Erythroblast (primary cell): Measurements from ENCODE around the gene CPT1A.

Experiments used
- DNase-seq, 2 experiments: peaks; one replicate each; lab custom pipeline; 2025; lab: John Stamatoyannopoulos, UW
- GATA1 ChIP-seq: IDR thresholded peaks from 2 replicates; pipeline ENCODE4 v1.6.1; 2011; ENCODE audit warnings: low read depth, mild to moderate bottlenecking, control low read depth, low read length, moderate library complexity
- POLR2A ChIP-seq: IDR thresholded peaks from 2 replicates; pipeline ENCODE4 v1.6.1; 2011; ENCODE audit warnings: mild to moderate bottlenecking, low read length

The CPT1A gene

GRCh38 chr11:68810164-68810563 lies 31.6 kb downstream of the CPT1A start:
- DNase-seq = no peak
- TF ChIP-seq GATA1 (no peak), POLR2A (no peak)

- DNase-seq = no peak
- TF ChIP-seq POLR2A = no peak
- no peak for TF ChIP-seq GATA1
Measured at GRCh38 chr11:68809506-68809905, 32.2 kb downstream of the CPT1A start.

- TF ChIP-seq POLR2A (no peak), GATA1 (no peak)
- no peak for DNase-seq
Measured at GRCh38 chr11:68808787-68809186, 32.9 kb downstream of the CPT1A start.

- TF ChIP-seq POLR2A = no peak
- DNase-seq = no peak
Measured at GRCh38 chr11:68806931-68807844, 34.5 kb downstream of the CPT1A start.

- DNase-seq = no peak
- no peak for TF ChIP-seq GATA1
- TF ChIP-seq POLR2A = no peak
Measured at GRCh38 chr11:68804786-68805185, 36.9 kb downstream of the CPT1A start.

GRCh38 chr11:68803766-68804165 lies 38.0 kb downstream of the CPT1A start:
- no peak for DNase-seq
- TF ChIP-seq GATA1 (no peak), POLR2A (no peak)

- no peak for TF ChIP-seq GATA1
- no peak for TF ChIP-seq POLR2A
- peak; percentile 37 to 67 for DNase-seq
Measured at GRCh38 chr11:68798221-68798813, 43.4 kb downstream of the CPT1A start.

- no peak for DNase-seq
- TF ChIP-seq GATA1 (no peak), POLR2A (no peak)
Measured at GRCh38 chr11:68796801-68797200, 44.9 kb downstream of the CPT1A start.

- no peak for TF ChIP-seq POLR2A
- no peak for TF ChIP-seq GATA1
- DNase-seq = no peak
Measured at GRCh38 chr11:68792400-68792966, 49.2 kb downstream of the CPT1A start.

GRCh38 chr11:68784653-68785052 lies 57.1 kb downstream of the CPT1A start:
- DNase-seq = no peak

GRCh38 chr11:68783216-68783821 lies 58.4 kb downstream of the CPT1A start:
- TF ChIP-seq GATA1 = no peak
- no peak for TF ChIP-seq POLR2A

More at GRCh38 chr11:68784653-68785052, 57.1 kb downstream of the CPT1A start:
- TF ChIP-seq POLR2A (no peak), GATA1 (no peak)

GRCh38 chr11:68782711-68783110 lies 59.0 kb downstream of the CPT1A start:
- no peak for DNase-seq
- no peak for TF ChIP-seq GATA1
- TF ChIP-seq POLR2A = no peak

More at GRCh38 chr11:68783216-68783821, 58.4 kb downstream of the CPT1A start:
- DNase-seq = no peak

- peak; percentile 85 to 91 for DNase-seq
- TF ChIP-seq GATA1 (no peak), POLR2A (no peak)
Measured at GRCh38 chr11:68780829-68781228, 60.9 kb downstream of the CPT1A start.

GRCh38 chr11:68778205-68778604 lies 63.5 kb downstream of the CPT1A start:
- no peak for DNase-seq
- TF ChIP-seq GATA1 = no peak
- no peak for TF ChIP-seq POLR2A
